Esophagus muscularis mucosa (tissue), 4 donors: ENCODE data around the gene ERAS.

Experiments
- CTCF ChIP-seq, 3 experiments: fragments of 200-600 bp in 2 of 3; fragments of 450-650 bp in 1 of 3; sonication (generic) in 2 of 3; IDR thresholded peaks; one replicate each; pipeline ENCODE4 v1.5.1; 2017 to 2019; ENCODE audit warnings: antibody characterized with exemption in 3 of 3, mild to moderate bottlenecking in 2 of 3, moderate library complexity in 1 of 3
- EP300 ChIP-seq: sonication (generic); formaldehyde crosslinking; IDR thresholded peaks from one replicate; pipeline ENCODE4 v1.6.1; 2017; ENCODE audit warnings: antibody characterized with exemption
- POLR2A ChIP-seq: fragments of 450-650 bp; IDR thresholded peaks from one replicate; pipeline ENCODE4 v1.6.1; 2017; ENCODE audit warnings: antibody characterized with exemption, moderate library complexity, mild to moderate bottlenecking, low read depth

GRCh38 chrX:48834383-48834709 is 8.0 kb downstream of the ERAS start:
- TF ChIP-seq POLR2A, result no peak
- TF ChIP-seq CTCF (IDR thresholded peaks at IDR 0.05), result no peak
- TF ChIP-seq EP300, result no peak
